HG02610 (cell line): ENCODE measurements around the gene FBXO34.
"Not testable (repeated sequence)": the region's sequence is repeated elsewhere in the genome, so short reads cannot be mapped to it uniquely, and the experiment has no call there.

Source experiments
- ATAC-seq: cut with Tn5 transposase; IDR thresholded peaks from one replicate; pipeline ENCODE4 v1.9.1; 2021; ENCODE audit warnings: mild to moderate bottlenecking, moderate library complexity; ENCODE audit not compliant: unreplicated experiment

Gene FBXO34

GRCh38 chr14:55344582-55345163, 73.5 kb downstream of the FBXO34 start:
- ATAC-seq = not testable (repeated sequence)

GRCh38 chr14:55347040-55347439, 75.8 kb downstream of the FBXO34 start:
- ATAC-seq = no peak

GRCh38 chr14:55347748-55348147, 76.5 kb downstream of the FBXO34 start:
- ATAC-seq = no peak

- no peak for ATAC-seq
Measured at GRCh38 chr14:55348766-55349453, 77.7 kb downstream of the FBXO34 start.

GRCh38 chr14:55349565-55349964, 78.3 kb downstream of the FBXO34 start:
- ATAC-seq = no peak

GRCh38 chr14:55350461-55350860, 79.2 kb downstream of the FBXO34 start:
- ATAC-seq = no peak

- no peak for ATAC-seq
Measured at GRCh38 chr14:55351111-55351510, 79.9 kb downstream of the FBXO34 start.

GRCh38 chr14:55352201-55352600, 81.0 kb downstream of the FBXO34 start:
- ATAC-seq = no peak

GRCh38 chr14:55353686-55354467, 82.7 kb downstream of the FBXO34 start:
- ATAC-seq = peak; percentile 9

GRCh38 chr14:55354500-55354899, 83.3 kb downstream of the FBXO34 start:
- ATAC-seq = peak; percentile 64

GRCh38 chr14:55355922-55356321, 84.7 kb downstream of the FBXO34 start:
- no peak for ATAC-seq

GRCh38 chr14:55356913-55357312, 85.7 kb downstream of the FBXO34 start:
- ATAC-seq = no peak

GRCh38 chr14:55359307-55359706, 88.1 kb downstream of the FBXO34 start:
- no peak for ATAC-seq

GRCh38 chr14:55361190-55361589, 90.0 kb downstream of the FBXO34 start:
- no peak for ATAC-seq

- ATAC-seq = no peak
Measured at GRCh38 chr14:55366271-55366670, 95.0 kb downstream of the FBXO34 start.

- no peak for ATAC-seq
Measured at GRCh38 chr14:55370883-55371455, 99.7 kb downstream of the FBXO34 start.

- ATAC-seq = no peak
Measured at GRCh38 chr14:55372423-55372822, 101.2 kb downstream of the FBXO34 start.

- no peak for ATAC-seq
Measured at GRCh38 chr14:55372825-55373224, 101.6 kb downstream of the FBXO34 start.

GRCh38 chr14:55373784-55374705, 102.8 kb downstream of the FBXO34 start:
- ATAC-seq = peak; percentile 80

GRCh38 chr14:55374771-55375170, 103.5 kb downstream of the FBXO34 start:
- peak; percentile 4 for ATAC-seq

- ATAC-seq = no peak
Measured at GRCh38 chr14:55377236-55377635, 106.0 kb downstream of the FBXO34 start.
